Right atrium auricular region (tissue), 2 donors: ENCODE results near the gene NLRP7. TPM values are rescaled to one million over a fixed set of nuclear protein-coding genes. Genes with fewer than 3 reads are reported as not detected.
"Not testable (repeated sequence)": the region's sequence is repeated elsewhere in the genome, so short reads cannot be mapped to it uniquely, and the experiment has no call there.

Experiments used
- DNase-seq: peaks from one replicate; pipeline ENCODE4 v3.0.0-alpha.2; 2019; ENCODE audit warnings: low spot score
- H3K27ac ChIP-seq, 2 donors: fragments of 200-600 bp; sonication (generic); 1 replicate in 1 of 2; 2 replicates in 1 of 2; pipeline ENCODE4 v1.5.1; 2016 to 2019
- H3K27me3 ChIP-seq, 2 donors: fragments of 200-600 bp; sonication (generic); one replicate each; pipeline versions ENCODE4 v1.5.1 to v1.6.0; 2017 to 2019
- H3K36me3 ChIP-seq: fragments of 200-600 bp; sonication (generic); one replicate; pipeline ENCODE4 v1.5.1; 2016
- H3K4me1 ChIP-seq, 2 donors: fragments of 200-600 bp; sonication (generic); one replicate each; pipeline versions ENCODE4 v1.5.1 to v1.6.0; 2017 to 2019
- H3K4me3 ChIP-seq, 2 donors: fragments of 200-600 bp; sonication (generic); 1 replicate in 1 of 2; 2 replicates in 1 of 2; pipeline ENCODE4 v1.5.1; 2017 to 2019; ENCODE audit warnings: mild to moderate bottlenecking in 1 of 2, moderate library complexity in 1 of 2
- H3K9me3 ChIP-seq, 2 donors: fragments of 200-600 bp; sonication (generic); one replicate each; pipeline ENCODE4 v1.5.1; 2019
- total RNA-seq, 2 donors: library from RNA; depleted of rRNA; stranded (reverse); fragments of >200 nt; gene quantifications; one replicate each; pipeline ENCODE4 v1.1.0, GENCODE V29; 2016
- TF ChIP-seq, protein P1 (sequence below), 2 donors: fragments of 200-600 bp; sonication (generic); IDR thresholded peaks; one replicate each; pipeline ENCODE4 v1.5.1; 2019; ENCODE audit warnings: antibody characterized with exemption in 2 of 2

NLRP7 gene
- total RNA-seq, 2 donors from 2014 or later, result not detected

DNA sequence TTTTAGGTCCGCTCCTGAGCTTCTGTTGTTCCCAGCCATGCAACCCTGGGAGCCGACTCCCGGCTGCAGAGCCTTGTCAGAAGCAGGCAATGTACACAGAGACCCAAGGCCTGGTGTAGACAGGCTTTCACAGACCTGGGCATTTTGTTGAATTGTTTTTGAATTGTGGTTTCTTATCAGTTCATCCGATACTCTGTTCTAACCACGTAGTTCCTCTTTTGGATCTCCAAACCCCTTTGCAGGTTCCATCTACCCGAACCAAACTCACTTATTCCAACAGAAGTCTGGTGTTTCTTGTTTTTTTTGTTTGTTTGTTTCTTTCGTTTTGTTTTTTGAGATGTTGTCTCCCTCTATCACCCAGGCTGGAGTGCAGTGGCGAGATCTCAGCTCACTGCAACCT, 12.5 kb upstream of the NLRP7 start:
- no peaks in the 10 kb centered on the region for H3K4me1 ChIP-seq
- no peak overlapping the region for H3K4me3 ChIP-seq
- peaks cover 0 to 4% of the 10 kb centered on the region in 2 donors for H3K9me3 ChIP-seq
- H3K27me3 ChIP-seq, result no peaks in the 10 kb centered on the region
- H3K27ac ChIP-seq, result no peak overlapping the region
- DNase-seq, result no peak
- H3K36me3 ChIP-seq, result no peaks in the 10 kb centered on the region
- TF ChIP-seq, protein P1, sequence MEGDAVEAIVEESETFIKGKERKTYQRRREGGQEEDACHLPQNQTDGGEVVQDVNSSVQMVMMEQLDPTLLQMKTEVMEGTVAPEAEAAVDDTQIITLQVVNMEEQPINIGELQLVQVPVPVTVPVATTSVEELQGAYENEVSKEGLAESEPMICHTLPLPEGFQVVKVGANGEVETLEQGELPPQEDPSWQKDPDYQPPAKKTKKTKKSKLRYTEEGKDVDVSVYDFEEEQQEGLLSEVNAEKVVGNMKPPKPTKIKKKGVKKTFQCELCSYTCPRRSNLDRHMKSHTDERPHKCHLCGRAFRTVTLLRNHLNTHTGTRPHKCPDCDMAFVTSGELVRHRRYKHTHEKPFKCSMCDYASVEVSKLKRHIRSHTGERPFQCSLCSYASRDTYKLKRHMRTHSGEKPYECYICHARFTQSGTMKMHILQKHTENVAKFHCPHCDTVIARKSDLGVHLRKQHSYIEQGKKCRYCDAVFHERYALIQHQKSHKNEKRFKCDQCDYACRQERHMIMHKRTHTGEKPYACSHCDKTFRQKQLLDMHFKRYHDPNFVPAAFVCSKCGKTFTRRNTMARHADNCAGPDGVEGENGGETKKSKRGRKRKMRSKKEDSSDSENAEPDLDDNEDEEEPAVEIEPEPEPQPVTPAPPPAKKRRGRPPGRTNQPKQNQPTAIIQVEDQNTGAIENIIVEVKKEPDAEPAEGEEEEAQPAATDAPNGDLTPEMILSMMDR (IDR thresholded peaks at IDR 0.05), result no peak

DNA sequence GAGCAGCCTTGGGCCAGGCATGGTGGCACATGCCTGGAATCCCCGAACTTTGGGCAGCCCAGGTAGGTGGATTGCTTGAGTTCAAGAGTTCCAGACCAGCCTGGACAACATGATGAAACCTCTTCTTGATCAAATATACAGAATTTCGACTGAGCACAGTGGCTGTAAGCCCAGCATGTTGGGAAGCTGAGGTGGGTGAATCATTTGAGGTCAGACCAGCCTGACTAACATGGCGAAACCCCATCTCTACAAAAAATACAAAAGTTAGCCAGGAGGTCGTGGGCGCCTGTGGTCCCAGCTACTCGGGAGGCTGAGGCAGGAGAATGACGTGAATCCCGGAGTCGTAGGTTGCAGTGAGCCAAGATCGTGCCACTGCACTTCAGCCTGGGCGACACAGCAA, 8.0 kb upstream of the NLRP7 start:
- H3K4me3 ChIP-seq, result no peak overlapping the region

DNA sequence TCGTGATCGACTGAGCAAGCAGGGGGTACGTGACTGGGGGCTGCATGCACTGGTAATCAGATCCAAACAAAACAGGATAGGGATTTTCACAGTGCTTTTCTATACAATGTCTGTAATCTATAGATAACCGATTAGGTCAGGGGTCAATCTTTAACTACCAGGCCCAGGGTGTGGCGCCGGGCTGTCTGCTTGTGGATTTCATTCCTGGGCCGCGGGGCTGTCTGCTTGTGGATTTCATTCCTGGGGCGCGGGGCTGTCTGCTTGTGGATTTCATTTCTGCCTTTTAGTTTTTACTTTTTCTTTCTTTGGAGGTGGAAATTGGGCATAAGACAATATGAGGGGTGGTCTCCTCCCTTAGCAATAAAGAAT, 6.0 kb upstream of the NLRP7 start:
- not testable (repeated sequence) for DNase-seq, H3K9me3 ChIP-seq, H3K4me3 ChIP-seq, H3K4me1 ChIP-seq, H3K27me3 ChIP-seq, H3K27ac ChIP-seq, H3K36me3 ChIP-seq

More for the DNA sequence above, 8.0 kb upstream of the NLRP7 start:
- no peaks in the 10 kb centered on the region for H3K27me3 ChIP-seq
- no peak for DNase-seq
- no peak overlapping the region for H3K27ac ChIP-seq
- H3K9me3 ChIP-seq, result no peaks in the 10 kb centered on the region
- TF ChIP-seq, protein P1 (IDR thresholded peaks at IDR 0.05), result no peak
- H3K4me1 ChIP-seq, result no peaks in the 10 kb centered on the region
- no peaks in the 10 kb centered on the region for H3K36me3 ChIP-seq

DNA sequence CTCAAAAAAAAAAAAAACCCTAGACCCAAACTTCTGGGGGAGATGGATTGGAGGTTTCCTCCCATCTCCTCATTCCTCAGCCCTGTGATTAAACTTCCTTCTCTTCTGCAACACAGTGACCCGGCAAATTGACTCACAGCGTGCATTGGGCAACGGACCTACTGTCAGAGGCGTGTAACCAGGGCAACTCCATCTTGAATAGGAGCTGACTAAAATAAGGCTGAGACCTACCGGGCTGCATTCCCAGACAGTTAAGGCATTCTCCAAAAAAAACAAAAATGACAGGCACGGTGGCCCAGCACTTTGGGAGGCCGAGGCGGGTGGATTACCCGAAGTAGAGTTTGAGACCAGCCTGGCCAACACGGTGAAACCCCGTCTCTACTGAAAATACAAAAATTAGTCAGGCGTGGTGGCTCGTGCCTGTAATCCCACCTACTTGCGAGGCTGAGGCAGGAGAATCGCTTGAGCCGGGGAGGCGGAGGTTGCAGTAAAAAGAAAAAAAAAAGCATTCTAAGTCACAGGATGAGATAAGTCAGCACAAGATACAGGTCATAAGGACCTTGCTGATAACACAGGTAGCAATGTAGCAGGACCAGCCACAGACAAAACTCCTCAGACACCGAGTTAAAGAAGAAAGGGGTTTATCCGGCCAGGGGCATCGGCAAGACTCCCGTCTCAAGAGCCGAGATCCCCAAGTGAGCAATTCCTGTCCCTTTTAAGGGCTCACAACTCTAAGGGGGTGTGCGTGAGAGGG, 5.4 kb upstream of the NLRP7 start:
- no peaks in the 10 kb centered on the region for H3K27me3 ChIP-seq
- H3K4me3 ChIP-seq, result no peak overlapping the region
- no peaks in the 10 kb centered on the region for H3K4me1 ChIP-seq
- no peak overlapping the region for H3K27ac ChIP-seq
- no peak for DNase-seq
- no peaks in the 10 kb centered on the region for H3K9me3 ChIP-seq
- TF ChIP-seq, protein P1 (IDR thresholded peaks at IDR 0.05), result no peak
- H3K36me3 ChIP-seq, result no peaks in the 10 kb centered on the region

DNA sequence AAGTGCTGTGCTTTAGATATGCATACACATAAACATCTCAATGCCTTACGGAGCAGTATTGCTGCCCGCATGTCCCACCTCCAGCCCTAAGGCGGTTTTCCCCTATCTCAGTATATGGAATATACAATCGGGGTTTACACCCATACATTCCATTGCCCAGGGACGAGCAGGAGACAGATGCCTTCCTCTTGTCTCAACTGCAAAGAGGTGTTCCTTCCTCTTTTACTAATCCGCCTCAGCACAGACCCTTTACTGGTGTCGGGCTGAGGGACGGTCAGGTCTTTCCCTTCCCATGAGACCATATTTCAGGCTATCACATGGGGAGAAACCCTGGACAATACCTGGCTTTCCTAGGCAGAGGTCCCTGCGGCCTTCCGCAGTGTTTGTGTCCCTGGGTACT, 3.2 kb upstream of the NLRP7 start:
- H3K4me3 ChIP-seq, H3K4me1 ChIP-seq, H3K9me3 ChIP-seq, H3K27ac ChIP-seq, H3K36me3 ChIP-seq, H3K27me3 ChIP-seq, DNase-seq: not testable (repeated sequence)

DNA sequence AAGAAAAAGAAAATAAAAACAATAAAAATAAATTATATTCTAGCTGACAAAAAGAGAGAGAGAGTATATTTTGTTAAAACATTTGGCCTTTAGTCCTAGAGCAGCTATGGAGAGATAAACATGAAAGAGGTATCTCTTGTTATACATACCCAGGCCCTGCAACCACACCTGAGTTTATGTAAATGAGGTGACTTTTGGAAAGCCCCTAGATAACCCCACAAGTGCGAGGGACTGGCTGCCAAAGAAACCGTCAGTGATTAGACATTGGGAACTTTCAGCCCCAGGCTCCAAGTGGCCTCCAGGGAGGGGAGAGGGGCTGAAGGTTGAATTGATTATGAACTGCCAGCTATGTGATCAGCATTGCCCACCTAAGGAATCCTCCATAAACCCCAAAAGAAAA, 2.1 kb upstream of the NLRP7 start:
- TF ChIP-seq, protein P1 (IDR thresholded peaks at IDR 0.05), result no peak
- H3K27me3 ChIP-seq, result no peaks in the 10 kb centered on the region
- H3K27ac ChIP-seq, result no peak overlapping the region
- no peak overlapping the region for H3K4me3 ChIP-seq
- no peak for DNase-seq
- H3K36me3 ChIP-seq, result no peaks in the 10 kb centered on the region
- no peaks in the 10 kb centered on the region for H3K9me3 ChIP-seq
- H3K4me1 ChIP-seq, result no peaks in the 10 kb centered on the region

DNA sequence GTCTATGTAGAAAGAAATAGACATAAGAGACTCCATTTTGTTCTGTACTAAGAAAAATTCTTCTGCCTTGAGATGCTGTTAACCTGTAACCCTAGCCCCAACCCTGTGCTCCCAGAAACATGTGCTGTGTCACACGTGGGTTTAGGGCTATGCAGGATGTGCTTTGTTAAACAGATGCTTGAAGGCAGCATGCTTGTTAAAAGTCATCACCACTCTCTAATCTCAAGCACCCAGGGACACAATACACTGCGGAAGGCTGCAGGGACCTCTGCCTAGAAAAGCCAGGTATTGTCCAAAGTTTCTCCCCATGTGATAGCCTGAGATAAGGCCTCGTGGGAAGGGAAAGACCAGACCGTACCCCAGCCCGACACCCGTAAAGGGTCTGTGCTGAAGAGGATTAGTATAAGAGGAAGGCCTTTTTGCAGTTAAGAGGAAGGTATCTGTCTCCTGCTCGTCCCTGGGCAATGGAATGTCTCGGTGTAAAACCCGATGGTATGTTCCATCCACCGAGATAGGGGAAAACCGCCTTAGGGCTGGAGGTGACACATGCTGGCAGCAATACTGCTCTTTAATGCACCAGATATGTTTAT, 3.5 kb downstream of the NLRP7 start:
- H3K27ac ChIP-seq, H3K27me3 ChIP-seq, DNase-seq, H3K9me3 ChIP-seq, H3K4me3 ChIP-seq, H3K36me3 ChIP-seq, H3K4me1 ChIP-seq: not testable (repeated sequence)

DNA sequence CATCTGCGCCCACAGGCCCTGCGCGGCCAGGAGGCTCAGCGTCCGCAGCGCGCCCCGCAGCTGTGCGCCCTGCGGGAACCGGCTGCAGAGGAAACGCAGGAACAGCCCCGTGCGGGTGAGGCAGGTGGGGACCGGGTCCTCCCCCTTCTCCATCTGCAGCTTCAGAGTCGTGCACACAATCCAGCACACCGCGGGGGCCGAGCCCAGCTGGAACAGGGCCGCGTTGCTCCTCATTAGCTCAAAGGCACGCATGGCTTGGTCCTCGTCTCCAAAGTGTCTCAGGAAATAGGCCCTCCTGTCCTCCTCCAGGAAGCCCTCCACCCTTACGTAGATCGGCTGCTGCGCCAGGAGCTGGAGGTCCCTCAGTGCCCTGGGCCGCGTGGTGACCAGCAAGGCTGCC, 7.8 kb downstream of the NLRP7 start:
- H3K4me3 ChIP-seq, DNase-seq, H3K27ac ChIP-seq, H3K4me1 ChIP-seq, H3K9me3 ChIP-seq, H3K27me3 ChIP-seq, H3K36me3 ChIP-seq: not testable (repeated sequence)
